GM23338 (cell line): Measurements from ENCODE around the gene KIRREL3. TPM values are rescaled to one million over a fixed set of nuclear protein-coding genes. Genes with fewer than 3 reads are reported as not detected.
A peak's percentile ranks its signal among the peaks of the same experiment; 100 is the strongest.

Experiments used
- ATAC-seq: fragments of 200-7000 bp; cut with Tn5 transposase; 3 replicates; pipeline ENCODE4 v1.9.1; 2020
- DNase-seq: peaks from one replicate; pipeline ENCODE4 v3.0.0-alpha.2; 2015; ENCODE audit warnings: low spot score
- H2AFZ ChIP-seq: fragments of 200-600 bp; sonication (generic); 2 replicates; pipeline ENCODE4 v1.8.0; 2016; ENCODE audit warnings: antibody characterized with exemption, mild to moderate bottlenecking, moderate library complexity
- H3F3A ChIP-seq: fragments of 200-600 bp; sonication (generic); replicated peaks from 2 replicates; pipeline ENCODE4 v1.8.0; 2017; ENCODE audit warnings: antibody characterized with exemption, mixed run types, low read depth
- H3K27ac ChIP-seq: fragments of 200-600 bp; sonication (generic); 2 replicates; pipeline ENCODE4 v1.6.1; 2016; ENCODE audit warnings: low read depth
- H3K27me3 ChIP-seq: fragments of 200-600 bp; sonication (generic); 2 replicates; pipeline ENCODE4 v1.8.0; 2016; ENCODE audit warnings: mild to moderate bottlenecking, mixed run types, moderate library complexity; ENCODE audit not compliant: insufficient read depth
- H3K36me3 ChIP-seq: fragments of 200-600 bp; sonication (generic); 2 replicates; pipeline ENCODE4 v1.8.0; 2016; ENCODE audit warnings: mild to moderate bottlenecking; ENCODE audit not compliant: insufficient read depth
- H3K4me1 ChIP-seq: fragments of 200-600 bp; sonication (generic); 2 replicates; pipeline ENCODE4 v1.8.0; 2016; ENCODE audit warnings: mild to moderate bottlenecking, moderate library complexity; ENCODE audit not compliant: insufficient read depth
- H3K4me2 ChIP-seq: fragments of 200-600 bp; sonication (generic); 2 replicates; pipeline ENCODE4 v1.7.1; 2017; ENCODE audit warnings: mixed run types
- H3K4me3 ChIP-seq: fragments of 200-600 bp; sonication (generic); 2 replicates; pipeline ENCODE4 v1.6.1; 2016; ENCODE audit warnings: mixed run types
- H3K79me2 ChIP-seq: fragments of 200-600 bp; sonication (generic); replicated peaks from 2 replicates; pipeline ENCODE4 v1.8.0; 2017; ENCODE audit warnings: mild to moderate bottlenecking; ENCODE audit not compliant: insufficient read depth
- H3K9me2 ChIP-seq: fragments of 200-600 bp; sonication (generic); 2 replicates; pipeline ENCODE4 v1.8.0; 2017; ENCODE audit not compliant: insufficient read depth
- H4K20me1 ChIP-seq: fragments of 200-600 bp; sonication (generic); replicated peaks from 2 replicates; pipeline ENCODE4 v1.8.0; 2017; ENCODE audit warnings: mild to moderate bottlenecking; ENCODE audit not compliant: insufficient read depth
- H3K27ac Mint-ChIP-seq: 2 replicates; pipeline ENCODE4 v1.8.0; 2020; ENCODE audit warnings: inconsistent platforms, mild to moderate bottlenecking, moderate library complexity, mixed read lengths
- H3K27me3 Mint-ChIP-seq: 3 replicates; pipeline ENCODE4 v1.8.0; 2022; ENCODE audit warnings: low read depth, mild to moderate bottlenecking, moderate library complexity, mixed read lengths, inconsistent platforms; ENCODE audit not compliant: insufficient read depth, poor library complexity
- H3K36me3 Mint-ChIP-seq: 3 replicates; pipeline ENCODE4 v1.8.0; 2021; ENCODE audit warnings: low read depth, mild to moderate bottlenecking, inconsistent platforms, moderate library complexity, mixed read lengths
- H3K4me1 Mint-ChIP-seq: 3 replicates; pipeline ENCODE4 v1.8.0; 2020; ENCODE audit warnings: mild to moderate bottlenecking, inconsistent platforms, mixed read lengths
- H3K4me3 Mint-ChIP-seq: 3 replicates; pipeline ENCODE4 v1.8.0; 2021; ENCODE audit warnings: moderate library complexity, mild to moderate bottlenecking, inconsistent platforms, mixed read lengths
- H3K9me3 Mint-ChIP-seq: 3 replicates; pipeline ENCODE4 v1.8.0; 2020; ENCODE audit warnings: moderate library complexity, mild to moderate bottlenecking, inconsistent platforms, mixed read lengths
- CREB1 ChIP-seq: fragments of 250-450 bp; sonication (Bioruptor Pico); IDR thresholded peaks from 2 replicates; pipeline ENCODE4 v1.5.0; 2020; ENCODE audit warnings: low read depth, mild to moderate bottlenecking, moderate library complexity
- CTCF ChIP-seq, 2 experiments: fragments of 200-600 bp in 1 of 2; sonication (generic) in 1 of 2; conservative IDR thresholded peaks; 2 replicates each; pipeline versions ENCODE4 v1.5.1 to v1.6.1; 2016 to 2017; ENCODE audit warnings: antibody characterized with exemption in 2 of 2, low read depth in 2 of 2, mild to moderate bottlenecking in 2 of 2, moderate library complexity in 1 of 2
- ETS1 ChIP-seq: IDR thresholded peaks from 2 replicates; pipeline ENCODE4 v1.6.1; 2016; ENCODE audit warnings: antibody characterized with exemption
- EZH2 ChIP-seq: fragments of 200-600 bp; sonication (generic); IDR thresholded peaks from one replicate; pipeline ENCODE4 v1.8.0; 2017; ENCODE audit warnings: antibody characterized with exemption, mild to moderate bottlenecking, low read depth; ENCODE audit not compliant: unreplicated experiment
- EZH2phosphoT487 ChIP-seq: fragments of 200-600 bp; sonication (generic); IDR thresholded peaks from one replicate; pipeline ENCODE4 v1.8.1; 2018; ENCODE audit warnings: antibody characterized with exemption; ENCODE audit not compliant: unreplicated experiment
- JUNB ChIP-seq: IDR thresholded peaks from one replicate; pipeline ENCODE4 v1.6.1; 2016; ENCODE audit warnings: antibody characterized with exemption; ENCODE audit not compliant: unreplicated experiment
- NANOG ChIP-seq: IDR thresholded peaks from 2 replicates; pipeline ENCODE4 v1.6.1; 2016; ENCODE audit warnings: antibody characterized with exemption, borderline replicate concordance
- POLR2AphosphoS5 ChIP-seq: IDR thresholded peaks from 2 replicates; pipeline ENCODE4 v1.6.1; 2016; ENCODE audit warnings: antibody characterized with exemption, low read depth
- REST ChIP-seq: IDR thresholded peaks from one replicate; pipeline ENCODE4 v1.6.1; 2018; ENCODE audit warnings: antibody characterized with exemption; ENCODE audit not compliant: unreplicated experiment
- STAT1 ChIP-seq: IDR thresholded peaks from one replicate; pipeline ENCODE4 v1.6.1; 2016; ENCODE audit warnings: antibody characterized with exemption; ENCODE audit not compliant: unreplicated experiment
- ZNF462 ChIP-seq: fragments of 250-450 bp; sonication (Bioruptor Pico); IDR thresholded peaks from 2 replicates; pipeline ENCODE4 v1.5.0; 2020; ENCODE audit warnings: mild to moderate bottlenecking, moderate library complexity
- polyA plus RNA-seq: library from polyadenylated mRNA; unstranded; fragments of >200 nt; fragmentation: Nextera tagmentation; extraction: Ambion mirVana; gene quantifications from 2 replicates; pipeline ENCODE4 v1.2.1, GENCODE V29; 2016
- total RNA-seq: library from RNA; depleted of rRNA; stranded (reverse); fragments of >200 nt; shearing (Covaris generic); gene quantifications from 2 replicates; pipeline ENCODE4 v1.2.3, GENCODE V29; 2014

Gene KIRREL3
- total and polyA plus RNA-seq, 2 experiments from 2014 or later: 0.13 to 1.5 TPM

GRCh38 chr11:126585388-126585773 lies 415.2 kb downstream of the KIRREL3 start:
- H3F3A ChIP-seq: no peaks in the 10 kb centered on the region
- no peaks in the 10 kb centered on the region for H3K36me3 ChIP-seq
- H3K9me2 ChIP-seq: no peaks in the 10 kb centered on the region
- Mint-ChIP-seq H3K4me1 (peaks cover 14% of the 10 kb centered on the region), H3K4me3 (no peak overlapping the region), H3K36me3 (no peaks in the 10 kb centered on the region), H3K27ac (no peak overlapping the region), H3K9me3 (no peaks in the 10 kb centered on the region), H3K27me3 (peaks cover 22% of the 10 kb centered on the region)
- peak overlapping the region; percentile 53 for H3K4me2 ChIP-seq
- H3K4me3 ChIP-seq: no peak overlapping the region
- H3K79me2 ChIP-seq: no peaks in the 10 kb centered on the region
- TF ChIP-seq NANOG (no peak), JUNB (no peak), REST (no peak), CREB1 (CRISPR knock-in tag) (no peak), EZH2 (no peak), ETS1 (no peak), EZH2phosphoT487 (no peak), CTCF (conservative IDR thresholded peaks at IDR 0.05; ENCODE audit: low read depth in 2 of 2) (no peak), ZNF462 (CRISPR knock-in tag) (no peak), POLR2AphosphoS5 (no peak), STAT1 (no peak)
- peaks cover 39% of the 10 kb centered on the region for H3K4me1 ChIP-seq
- H2AFZ ChIP-seq: peak overlapping the region; percentile 2
- no peaks in the 10 kb centered on the region for H3K27me3 ChIP-seq
- H4K20me1 ChIP-seq: no peaks in the 10 kb centered on the region
- DNase-seq (no peak), ATAC-seq (no peak; the same call in 2 of the 3 replicates)
- peak overlapping the region; percentile 64 for H3K27ac ChIP-seq
